Breast epithelium (tissue), 3 donors: ENCODE data around the gene STRN3.

Experiments
- CTCF ChIP-seq, 3 donors: fragments of 450-650 bp; IDR thresholded peaks; one replicate each; pipeline ENCODE4 v1.5.1; 2016 to 2017; ENCODE audit warnings: antibody characterized with exemption in 3 of 3, mild to moderate bottlenecking in 3 of 3, moderate library complexity in 3 of 3
- POLR2A ChIP-seq: fragments of 450-650 bp; IDR thresholded peaks from one replicate; pipeline ENCODE4 v1.6.1; 2016; ENCODE audit warnings: antibody characterized with exemption, mild to moderate bottlenecking, moderate library complexity

- no peak for TF ChIP-seq POLR2A
- no peak for TF ChIP-seq CTCF (IDR thresholded peaks at IDR 0.05)
Measured at GRCh38 chr14:31030469-31030868, 4.3 kb upstream of the STRN3 start.
